Measurements from ENCODE around the gene WWOX.

WWOX gene

DNA sequence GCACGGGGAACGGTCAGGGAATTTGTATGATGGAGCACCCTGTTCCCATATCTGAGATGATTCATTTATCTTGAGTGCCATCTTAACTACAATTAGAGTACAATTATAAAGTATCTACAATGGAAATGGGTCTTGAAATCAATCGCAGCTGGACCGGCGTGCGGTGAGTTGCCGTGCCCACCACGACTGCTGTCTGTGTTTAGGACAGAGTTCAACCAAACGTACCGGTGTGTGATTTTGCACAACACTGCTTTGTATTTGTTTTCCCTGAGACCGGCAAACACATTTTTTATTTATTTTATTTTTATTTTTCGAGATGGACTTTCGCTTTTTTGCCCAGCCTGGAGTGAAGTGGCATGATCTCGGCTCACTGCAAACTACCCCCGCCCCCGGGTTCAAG lies 457.0 kb downstream of the WWOX start:
- TF ChIP-seq, protein P1, sequence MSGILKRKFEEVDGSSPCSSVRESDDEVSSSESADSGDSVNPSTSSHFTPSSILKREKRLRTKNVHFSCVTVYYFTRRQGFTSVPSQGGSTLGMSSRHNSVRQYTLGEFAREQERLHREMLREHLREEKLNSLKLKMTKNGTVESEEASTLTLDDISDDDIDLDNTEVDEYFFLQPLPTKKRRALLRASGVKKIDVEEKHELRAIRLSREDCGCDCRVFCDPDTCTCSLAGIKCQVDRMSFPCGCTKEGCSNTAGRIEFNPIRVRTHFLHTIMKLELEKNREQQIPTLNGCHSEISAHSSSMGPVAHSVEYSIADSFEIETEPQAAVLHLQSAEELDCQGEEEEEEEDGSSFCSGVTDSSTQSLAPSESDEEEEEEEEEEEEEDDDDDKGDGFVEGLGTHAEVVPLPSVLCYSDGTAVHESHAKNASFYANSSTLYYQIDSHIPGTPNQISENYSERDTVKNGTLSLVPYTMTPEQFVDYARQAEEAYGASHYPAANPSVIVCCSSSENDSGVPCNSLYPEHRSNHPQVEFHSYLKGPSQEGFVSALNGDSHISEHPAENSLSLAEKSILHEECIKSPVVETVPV (CRISPR knock-in tag; IDR thresholded peaks at IDR 0.05): no peak
- TF ChIP-seq, protein P2, sequence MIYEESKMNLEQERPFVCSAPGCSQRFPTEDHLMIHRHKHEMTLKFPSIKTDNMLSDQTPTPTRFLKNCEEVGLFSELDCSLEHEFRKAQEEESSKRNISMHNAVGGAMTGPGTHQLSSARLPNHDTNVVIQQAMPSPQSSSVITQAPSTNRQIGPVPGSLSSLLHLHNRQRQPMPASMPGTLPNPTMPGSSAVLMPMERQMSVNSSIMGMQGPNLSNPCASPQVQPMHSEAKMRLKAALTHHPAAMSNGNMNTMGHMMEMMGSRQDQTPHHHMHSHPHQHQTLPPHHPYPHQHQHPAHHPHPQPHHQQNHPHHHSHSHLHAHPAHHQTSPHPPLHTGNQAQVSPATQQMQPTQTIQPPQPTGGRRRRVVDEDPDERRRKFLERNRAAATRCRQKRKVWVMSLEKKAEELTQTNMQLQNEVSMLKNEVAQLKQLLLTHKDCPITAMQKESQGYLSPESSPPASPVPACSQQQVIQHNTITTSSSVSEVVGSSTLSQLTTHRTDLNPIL (CRISPR knock-in tag; IDR thresholded peaks at IDR 0.05; ENCODE audit: low read depth): no peak
- TF ChIP-seq OSR1 (CRISPR knock-in tag; IDR thresholded peaks at IDR 0.05) (no peak), ISL1 (CRISPR knock-in tag; IDR thresholded peaks at IDR 0.05) (no peak), CSDC2 (CRISPR knock-in tag; IDR thresholded peaks at IDR 0.05) (no peak), ESRRG (CRISPR knock-in tag; IDR thresholded peaks at IDR 0.05) (no peak), PPARA (CRISPR knock-in tag; IDR thresholded peaks at IDR 0.05; ENCODE audit: borderline replicate concordance) (no peak), BACH2 (CRISPR knock-in tag; IDR thresholded peaks at IDR 0.05; ENCODE audit: borderline replicate concordance) (no peak)
- ATAC-seq: no peak

DNA sequence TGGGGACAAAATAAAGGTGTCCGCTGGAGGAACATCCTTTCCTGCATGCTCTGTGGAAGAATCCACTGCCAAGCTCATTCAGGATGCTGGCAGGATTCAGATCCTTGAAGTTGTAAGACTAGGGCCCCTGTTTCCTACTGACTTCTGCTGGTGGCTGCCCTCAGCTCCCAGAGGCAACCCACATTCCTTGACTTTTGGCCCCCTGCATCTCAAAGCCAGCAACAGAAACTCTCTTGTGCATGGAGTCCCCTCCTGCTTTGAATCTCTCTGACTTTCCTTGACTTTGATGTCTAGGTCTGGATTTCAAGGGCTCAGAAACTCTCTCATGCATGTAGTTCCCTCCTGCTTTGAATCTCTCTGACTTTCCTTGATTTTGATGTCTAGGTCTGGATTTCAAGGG lies 461.5 kb downstream of the WWOX start:
- TF ChIP-seq, protein P3, sequence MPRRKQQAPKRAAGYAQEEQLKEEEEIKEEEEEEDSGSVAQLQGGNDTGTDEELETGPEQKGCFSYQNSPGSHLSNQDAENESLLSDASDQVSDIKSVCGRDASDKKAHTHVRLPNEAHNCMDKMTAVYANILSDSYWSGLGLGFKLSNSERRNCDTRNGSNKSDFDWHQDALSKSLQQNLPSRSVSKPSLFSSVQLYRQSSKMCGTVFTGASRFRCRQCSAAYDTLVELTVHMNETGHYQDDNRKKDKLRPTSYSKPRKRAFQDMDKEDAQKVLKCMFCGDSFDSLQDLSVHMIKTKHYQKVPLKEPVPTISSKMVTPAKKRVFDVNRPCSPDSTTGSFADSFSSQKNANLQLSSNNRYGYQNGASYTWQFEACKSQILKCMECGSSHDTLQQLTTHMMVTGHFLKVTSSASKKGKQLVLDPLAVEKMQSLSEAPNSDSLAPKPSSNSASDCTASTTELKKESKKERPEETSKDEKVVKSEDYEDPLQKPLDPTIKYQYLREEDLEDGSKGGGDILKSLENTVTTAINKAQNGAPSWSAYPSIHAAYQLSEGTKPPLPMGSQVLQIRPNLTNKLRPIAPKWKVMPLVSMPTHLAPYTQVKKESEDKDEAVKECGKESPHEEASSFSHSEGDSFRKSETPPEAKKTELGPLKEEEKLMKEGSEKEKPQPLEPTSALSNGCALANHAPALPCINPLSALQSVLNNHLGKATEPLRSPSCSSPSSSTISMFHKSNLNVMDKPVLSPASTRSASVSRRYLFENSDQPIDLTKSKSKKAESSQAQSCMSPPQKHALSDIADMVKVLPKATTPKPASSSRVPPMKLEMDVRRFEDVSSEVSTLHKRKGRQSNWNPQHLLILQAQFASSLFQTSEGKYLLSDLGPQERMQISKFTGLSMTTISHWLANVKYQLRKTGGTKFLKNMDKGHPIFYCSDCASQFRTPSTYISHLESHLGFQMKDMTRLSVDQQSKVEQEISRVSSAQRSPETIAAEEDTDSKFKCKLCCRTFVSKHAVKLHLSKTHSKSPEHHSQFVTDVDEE (CRISPR knock-in tag; IDR thresholded peaks at IDR 0.05): no peak
- TF ChIP-seq GLIS3 (CRISPR knock-in tag; IDR thresholded peaks at IDR 0.05) (no peak), ZNF8 (CRISPR knock-in tag; IDR thresholded peaks at IDR 0.05) (no peak), TCF4 (CRISPR knock-in tag; IDR thresholded peaks at IDR 0.05; ENCODE audit: borderline replicate concordance) (no peak), PPARA (CRISPR knock-in tag; IDR thresholded peaks at IDR 0.05; ENCODE audit: borderline replicate concordance) (no peak), TOX (CRISPR knock-in tag; IDR thresholded peaks at IDR 0.05; ENCODE audit: borderline replicate concordance) (no peak), BACH2 (CRISPR knock-in tag; IDR thresholded peaks at IDR 0.05; ENCODE audit: borderline replicate concordance) (no peak)
- TF ChIP-seq, protein P4, sequence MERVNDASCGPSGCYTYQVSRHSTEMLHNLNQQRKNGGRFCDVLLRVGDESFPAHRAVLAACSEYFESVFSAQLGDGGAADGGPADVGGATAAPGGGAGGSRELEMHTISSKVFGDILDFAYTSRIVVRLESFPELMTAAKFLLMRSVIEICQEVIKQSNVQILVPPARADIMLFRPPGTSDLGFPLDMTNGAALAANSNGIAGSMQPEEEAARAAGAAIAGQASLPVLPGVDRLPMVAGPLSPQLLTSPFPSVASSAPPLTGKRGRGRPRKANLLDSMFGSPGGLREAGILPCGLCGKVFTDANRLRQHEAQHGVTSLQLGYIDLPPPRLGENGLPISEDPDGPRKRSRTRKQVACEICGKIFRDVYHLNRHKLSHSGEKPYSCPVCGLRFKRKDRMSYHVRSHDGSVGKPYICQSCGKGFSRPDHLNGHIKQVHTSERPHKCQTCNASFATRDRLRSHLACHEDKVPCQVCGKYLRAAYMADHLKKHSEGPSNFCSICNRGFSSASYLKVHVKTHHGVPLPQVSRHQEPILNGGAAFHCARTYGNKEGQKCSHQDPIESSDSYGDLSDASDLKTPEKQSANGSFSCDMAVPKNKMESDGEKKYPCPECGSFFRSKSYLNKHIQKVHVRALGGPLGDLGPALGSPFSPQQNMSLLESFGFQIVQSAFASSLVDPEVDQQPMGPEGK (CRISPR knock-in tag; IDR thresholded peaks at IDR 0.05; ENCODE audit: borderline replicate concordance): no peak
- TF ChIP-seq, protein P5, sequence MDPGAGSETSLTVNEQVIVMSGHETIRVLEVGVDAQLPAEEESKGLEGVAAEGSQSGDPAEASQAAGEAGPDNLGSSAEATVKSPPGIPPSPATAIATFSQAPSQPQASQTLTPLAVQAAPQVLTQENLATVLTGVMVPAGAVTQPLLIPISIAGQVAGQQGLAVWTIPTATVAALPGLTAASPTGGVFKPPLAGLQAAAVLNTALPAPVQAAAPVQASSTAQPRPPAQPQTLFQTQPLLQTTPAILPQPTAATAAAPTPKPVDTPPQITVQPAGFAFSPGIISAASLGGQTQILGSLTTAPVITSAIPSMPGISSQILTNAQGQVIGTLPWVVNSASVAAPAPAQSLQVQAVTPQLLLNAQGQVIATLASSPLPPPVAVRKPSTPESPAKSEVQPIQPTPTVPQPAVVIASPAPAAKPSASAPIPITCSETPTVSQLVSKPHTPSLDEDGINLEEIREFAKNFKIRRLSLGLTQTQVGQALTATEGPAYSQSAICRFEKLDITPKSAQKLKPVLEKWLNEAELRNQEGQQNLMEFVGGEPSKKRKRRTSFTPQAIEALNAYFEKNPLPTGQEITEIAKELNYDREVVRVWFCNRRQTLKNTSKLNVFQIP (CRISPR knock-in tag; IDR thresholded peaks at IDR 0.05; ENCODE audit: borderline replicate concordance, low read depth): no peak
- TF ChIP-seq, protein P2 (CRISPR knock-in tag; IDR thresholded peaks at IDR 0.05; ENCODE audit: low read depth): no peak
- no peak for ATAC-seq

DNA sequence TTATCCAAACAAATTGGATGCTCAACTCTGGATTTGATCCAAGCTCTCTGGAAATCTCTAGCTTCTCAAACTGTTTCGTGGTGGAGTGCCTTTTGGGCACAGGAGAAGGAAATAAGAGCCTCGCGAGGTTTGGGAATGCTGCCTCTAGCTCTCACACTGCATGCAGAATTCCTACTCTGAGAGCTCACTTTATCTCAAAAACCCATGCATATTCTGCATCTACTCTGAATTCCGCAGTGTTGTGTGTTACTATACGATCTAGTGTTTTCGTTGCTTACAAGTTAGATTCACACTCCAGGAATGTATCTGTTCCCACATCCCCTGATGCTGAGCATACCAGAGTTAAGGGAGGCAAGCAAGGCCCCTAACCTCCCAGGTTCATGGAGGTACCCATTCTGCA lies 462.7 kb downstream of the WWOX start:
- ATAC-seq: no peak
- TF ChIP-seq CSDC2 (CRISPR knock-in tag; IDR thresholded peaks at IDR 0.05) (no peak), ZFP30 (CRISPR knock-in tag; IDR thresholded peaks at IDR 0.05) (no peak), ISL1 (CRISPR knock-in tag; IDR thresholded peaks at IDR 0.05) (no peak), BACH2 (CRISPR knock-in tag; IDR thresholded peaks at IDR 0.05; ENCODE audit: borderline replicate concordance) (no peak), TOX (CRISPR knock-in tag; IDR thresholded peaks at IDR 0.05; ENCODE audit: borderline replicate concordance) (no peak), ZFP3 (CRISPR knock-in tag; IDR thresholded peaks at IDR 0.05) (no peak), OSR1 (CRISPR knock-in tag; IDR thresholded peaks at IDR 0.05) (no peak), GLIS3 (CRISPR knock-in tag; IDR thresholded peaks at IDR 0.05) (no peak), ZNF70 (CRISPR knock-in tag; IDR thresholded peaks at IDR 0.05) (no peak), ZNF565 (CRISPR knock-in tag; conservative IDR thresholded peaks at IDR 0.05; ENCODE audit: low read depth) (no peak)
- TF ChIP-seq, protein P4 (CRISPR knock-in tag; IDR thresholded peaks at IDR 0.05; ENCODE audit: borderline replicate concordance): no peak
- TF ChIP-seq, protein P1 (CRISPR knock-in tag; IDR thresholded peaks at IDR 0.05): no peak
- TF ChIP-seq, protein P3 (CRISPR knock-in tag; IDR thresholded peaks at IDR 0.05): no peak

Measured in SK-N-SH treated with all-trans-retinoic acid at 6 μM for 48 hours (cell line).